ENCODE measurements around the gene TMEM109. TPM values are rescaled to one million over a fixed set of nuclear protein-coding genes. Genes with fewer than 3 reads are reported as not detected.

The TMEM109 gene
- total RNA-seq, 1 donor from 2014 or later = 72.8 TPM

- Mint-ChIP-seq H3K36me3 (ENCODE audit: low read depth, unreplicated experiment) (no peaks in the 10 kb centered on the region), H3K27me3 (ENCODE audit: low read depth, unreplicated experiment) (peaks cover 23% of the 10 kb centered on the region), H3K27ac (ENCODE audit: unreplicated experiment) (no peak within 1 kb of the TSS), H3K9me3 (ENCODE audit: unreplicated experiment) (no peaks in the 10 kb centered on the region), H3K4me3 (ENCODE audit: unreplicated experiment) (no peak within 1 kb of the TSS), H3K4me1 (ENCODE audit: low read depth, unreplicated experiment) (peaks cover 3% of the 10 kb centered on the region)
- no peak within 1 kb of the TSS for H2AFZ ChIP-seq (ENCODE audit: low read depth, low read length)
- no peak within 1 kb of the TSS for H3K4me2 ChIP-seq (ENCODE audit: low read length)
- no peaks in the 10 kb centered on the region for H4K20me1 ChIP-seq (ENCODE audit: insufficient read depth, low read length)
- H3K79me2 ChIP-seq (ENCODE audit: insufficient read depth, low read length) = no peaks in the 10 kb centered on the region
- no peak within 1 kb of the TSS for H3K9ac ChIP-seq (ENCODE audit: low read length)
- no peak within 1 kb of the TSS for H3K27ac ChIP-seq (ENCODE audit: low read depth, low read length)
- TF ChIP-seq CTCF (IDR thresholded peaks at IDR 0.05; ENCODE audit: insufficient read depth, low read depth, low read length) (no peak), EZH2 (IDR thresholded peaks at IDR 0.05; ENCODE audit: insufficient read depth, low read length) (no peak)
- H3K9me3 ChIP-seq (ENCODE audit: insufficient read depth, low read depth, low read length) = no peaks in the 10 kb centered on the region
- no peak for FAIRE-seq
- no peak for DNase-seq (ENCODE audit: low read depth)
- peaks cover 3% of the 10 kb centered on the region for H3K27me3 ChIP-seq (ENCODE audit: insufficient read depth, low read length)
- H3K4me1 ChIP-seq (ENCODE audit: insufficient read depth, low read length) = peaks cover 2% of the 10 kb centered on the region
- no peaks in the 10 kb centered on the region for H3K36me3 ChIP-seq (ENCODE audit: insufficient read depth, low read length)
- H3K4me3 ChIP-seq (ENCODE audit: insufficient read depth, low read depth, low read length) = no peak within 1 kb of the TSS
Measured at GRCh38 chr11:60866911-60867870, 46.8 kb upstream of the TMEM109 start, which contains the start of gene ZP1. Gene ZP1 (plus strand): TSS chr11:60867542. CDS start chr11:60867562, 20 bp downstream.

- Mint-ChIP-seq H3K4me1 (ENCODE audit: low read depth, unreplicated experiment) (peaks cover 6% of the 10 kb centered on the region), H3K27me3 (ENCODE audit: low read depth, unreplicated experiment) (peaks cover 15% of the 10 kb centered on the region), H3K36me3 (ENCODE audit: low read depth, unreplicated experiment) (no peaks in the 10 kb centered on the region), H3K27ac (ENCODE audit: unreplicated experiment) (no peak overlapping the region), H3K4me3 (ENCODE audit: unreplicated experiment) (no peak overlapping the region), H3K9me3 (ENCODE audit: unreplicated experiment) (no peaks in the 10 kb centered on the region)
- no peak for FAIRE-seq
- Histone ChIP-seq H3K36me3 (ENCODE audit: insufficient read depth, low read length) (no peaks in the 10 kb centered on the region), H3K27ac (ENCODE audit: low read depth, low read length) (no peak overlapping the region), H2AFZ (ENCODE audit: low read depth, low read length) (no peak overlapping the region), H4K20me1 (ENCODE audit: insufficient read depth, low read length) (no peaks in the 10 kb centered on the region), H3K9ac (ENCODE audit: low read length) (no peak overlapping the region), H3K4me3 (ENCODE audit: insufficient read depth, low read depth, low read length) (no peak overlapping the region), H3K79me2 (ENCODE audit: insufficient read depth, low read length) (no peaks in the 10 kb centered on the region), H3K9me3 (ENCODE audit: insufficient read depth, low read depth, low read length) (no peaks in the 10 kb centered on the region), H3K4me1 (ENCODE audit: insufficient read depth, low read length) (peaks cover 11% of the 10 kb centered on the region), H3K4me2 (ENCODE audit: low read length) (no peak overlapping the region), H3K27me3 (ENCODE audit: insufficient read depth, low read length) (peaks cover 3% of the 10 kb centered on the region)
- no peak for TF ChIP-seq CTCF (IDR thresholded peaks at IDR 0.05; ENCODE audit: insufficient read depth, low read depth, low read length)
- no peak for TF ChIP-seq EZH2 (IDR thresholded peaks at IDR 0.05; ENCODE audit: insufficient read depth, low read length)
- DNase-seq (ENCODE audit: low read depth) = no peak
Measured at GRCh38 chr11:60867871-60868681, 45.9 kb upstream of the TMEM109 start.

Measured in astrocyte (in vitro differentiated cells and primary cell).